Right atrium auricular region (tissue), 2 donors: ENCODE measurements around the gene UBE2D2. TPM values are rescaled to one million over a fixed set of nuclear protein-coding genes. Genes with fewer than 3 reads are reported as not detected.

ENCODE experiments used
- DNase-seq: peaks from one replicate; pipeline ENCODE4 v3.0.0-alpha.2; 2019; ENCODE audit warnings: low spot score
- H3K27ac ChIP-seq, 2 donors: fragments of 200-600 bp; sonication (generic); 1 replicate in 1 of 2; 2 replicates in 1 of 2; pipeline ENCODE4 v1.5.1; 2016 to 2019
- H3K27me3 ChIP-seq, 2 donors: fragments of 200-600 bp; sonication (generic); one replicate each; pipeline versions ENCODE4 v1.5.1 to v1.6.0; 2017 to 2019
- H3K36me3 ChIP-seq: fragments of 200-600 bp; sonication (generic); one replicate; pipeline ENCODE4 v1.5.1; 2016
- H3K4me1 ChIP-seq, 2 donors: fragments of 200-600 bp; sonication (generic); one replicate each; pipeline versions ENCODE4 v1.5.1 to v1.6.0; 2017 to 2019
- H3K4me3 ChIP-seq, 2 donors: fragments of 200-600 bp; sonication (generic); 1 replicate in 1 of 2; 2 replicates in 1 of 2; pipeline ENCODE4 v1.5.1; 2017 to 2019; ENCODE audit warnings: mild to moderate bottlenecking in 1 of 2, moderate library complexity in 1 of 2
- H3K9me3 ChIP-seq, 2 donors: fragments of 200-600 bp; sonication (generic); one replicate each; pipeline ENCODE4 v1.5.1; 2019
- CTCF ChIP-seq, 2 donors: fragments of 200-600 bp; sonication (generic); IDR thresholded peaks; one replicate each; pipeline ENCODE4 v1.5.1; 2019; ENCODE audit warnings: antibody characterized with exemption in 2 of 2
- total RNA-seq, 2 donors: library from RNA; depleted of rRNA; stranded (reverse); fragments of >200 nt; gene quantifications; one replicate each; pipeline ENCODE4 v1.1.0, GENCODE V29; 2016

UBE2D2 gene
- total RNA-seq, 2 donors from 2014 or later: 54.3 to 73.6 TPM

GRCh38 chr5:139659695-139660101 lies 98.6 kb downstream of the UBE2D2 start:
- no peaks in the 10 kb centered on the region for H3K36me3 ChIP-seq
- TF ChIP-seq CTCF (IDR thresholded peaks at IDR 0.05): no peak
- H3K4me1 ChIP-seq: peaks cover 0 to 100% of the 10 kb centered on the region in 2 donors
- no peaks in the 10 kb centered on the region for H3K27me3 ChIP-seq
- H3K4me3 ChIP-seq: peak overlapping the region; percentile 17 to 40
- no peak for DNase-seq
- peak overlapping the region; percentile 94 to 97 for H3K27ac ChIP-seq
- no peaks in the 10 kb centered on the region for H3K9me3 ChIP-seq

- peaks cover 0 to 100% of the 10 kb centered on the region in 2 donors for H3K4me1 ChIP-seq
- DNase-seq: peak; percentile 79
- H3K4me3 ChIP-seq: peak overlapping the region; percentile 7 to 40
- H3K9me3 ChIP-seq: no peaks in the 10 kb centered on the region
- TF ChIP-seq CTCF (IDR thresholded peaks at IDR 0.05): no peak
- H3K27me3 ChIP-seq: no peaks in the 10 kb centered on the region
- H3K27ac ChIP-seq: peak overlapping the region; percentile 94 to 97
- H3K36me3 ChIP-seq: no peaks in the 10 kb centered on the region
Measured at GRCh38 chr5:139660105-139660922, 99.2 kb downstream of the UBE2D2 start.

GRCh38 chr5:139660923-139661814 lies 100.0 kb downstream of the UBE2D2 start:
- H3K36me3 ChIP-seq: no peaks in the 10 kb centered on the region
- no peak for TF ChIP-seq CTCF (IDR thresholded peaks at IDR 0.05)
- peak overlapping the region; percentile 7 to 40 for H3K4me3 ChIP-seq
- H3K27me3 ChIP-seq: no peaks in the 10 kb centered on the region
- H3K27ac ChIP-seq: peak overlapping the region; percentile 94 to 97
- peak; percentile 97 for DNase-seq
- no peaks in the 10 kb centered on the region for H3K9me3 ChIP-seq
- H3K4me1 ChIP-seq: peaks cover 2 to 100% of the 10 kb centered on the region in 2 donors

GRCh38 chr5:139662617-139663016 lies 101.5 kb downstream of the UBE2D2 start:
- TF ChIP-seq CTCF (IDR thresholded peaks at IDR 0.05): no peak
- H3K36me3 ChIP-seq: no peaks in the 10 kb centered on the region
- no peak for DNase-seq
- H3K4me1 ChIP-seq: peaks cover 7 to 100% of the 10 kb centered on the region in 2 donors
- no peaks in the 10 kb centered on the region for H3K27me3 ChIP-seq
- no peak overlapping the region for H3K4me3 ChIP-seq
- no peaks in the 10 kb centered on the region for H3K9me3 ChIP-seq
- peak overlapping the region; percentile 94 to 97 for H3K27ac ChIP-seq

GRCh38 chr5:139663207-139664085 lies 102.3 kb downstream of the UBE2D2 start:
- Histone ChIP-seq H3K27ac (peak overlapping the region; percentile 94 to 97), H3K9me3 (no peaks in the 10 kb centered on the region), H3K4me3 (no peak overlapping the region), H3K4me1 (peaks cover 7 to 98% of the 10 kb centered on the region in 2 donors), H3K36me3 (no peaks in the 10 kb centered on the region), H3K27me3 (no peaks in the 10 kb centered on the region)
- DNase-seq: no peak
- TF ChIP-seq CTCF (IDR thresholded peaks at IDR 0.05): no peak
